Measurements from ENCODE around the gene TBX21. TPM values are rescaled to one million over a fixed set of nuclear protein-coding genes. Genes with fewer than 3 reads are reported as not detected.

The TBX21 gene
- total and polyA plus RNA-seq, 10 of the 15 experiments (the other 5 are each of a cell fraction or from before 2014, with no cell fraction given), result 0.63 to 9.6 (median 5.0) TPM

DNA sequence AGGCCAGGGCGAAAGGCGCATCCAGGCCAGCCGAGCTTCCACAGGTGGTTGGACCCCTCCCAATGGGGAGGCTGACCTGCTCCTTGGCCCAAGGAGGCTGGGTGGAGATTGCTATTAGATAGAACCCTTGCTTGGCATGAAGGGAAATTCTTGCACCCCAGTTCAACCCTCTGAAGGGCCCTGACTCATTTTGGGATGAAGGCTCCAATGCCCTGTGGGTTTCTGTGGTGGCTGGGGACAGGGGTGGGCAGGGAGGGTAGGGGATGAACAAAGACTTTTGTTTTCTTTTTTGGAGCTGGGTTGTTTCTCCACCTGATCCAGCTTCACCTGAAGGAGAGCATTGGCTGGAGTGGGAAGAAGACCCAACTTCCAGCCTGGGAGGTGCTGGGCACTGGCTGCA lies 16.7 kb upstream of the TBX21 start:
- H3K4me1 ChIP-seq (ENCODE audit: control insufficient read depth, insufficient read depth, low read length), result peaks cover 83% of the 10 kb centered on the region
- SMC1A ChIA-PET (ENCODE audit: uncharacterized antibody, unreplicated experiment), result interaction anchor here (0.6 to 5.9 kb wide), 9 partner anchors 9 to 485 kb away, joined by 3 to 56 read pairs (median 10); partner anchors contain the start of gene TBX21
- no peaks in the 10 kb centered on the region for H3K36me3 ChIP-seq (ENCODE audit: control insufficient read depth in 2 of 2, insufficient read depth in 2 of 2, low read length in 1 of 2)
- no peaks in the 10 kb centered on the region for H3K9me3 ChIP-seq (replicated peaks; ENCODE audit: control insufficient read depth, insufficient read depth, low read length)
- no peak overlapping the region for H3K4me3 ChIP-seq
- ATAC-seq (peak; percentile 23), FAIRE-seq (no peak), DNase-seq (ENCODE audit: low read depth, low spot score) (no peak)
- H4K20me1 ChIP-seq (ENCODE audit: control insufficient read depth, insufficient read depth), result no peaks in the 10 kb centered on the region; the same call in 1 of the 2 replicates
- H2AFZ ChIP-seq (ENCODE audit: control insufficient read depth, low read depth, low read length), result no peak overlapping the region
- TF ChIP-seq IRF4 (IDR thresholded peaks at IDR 0.05; ENCODE audit: low read depth, low read length) (0 out of 2 replicates have a peak, but pooled peaks have one; percentile 11), MTA2 (IDR thresholded peaks at IDR 0.05; ENCODE audit: low read depth) (no peak), EED (IDR thresholded peaks at IDR 0.05; ENCODE audit: low read depth) (peak; percentile 10; the same call in 1 of the 2 replicates), SPI1 (IDR thresholded peaks at IDR 0.05; ENCODE audit: borderline replicate concordance, insufficient read depth, low read depth, low read length) (no peak), CREM (IDR thresholded peaks at IDR 0.05; ENCODE audit: low read depth) (no peak), JUND (IDR thresholded peaks at IDR 0.05; ENCODE audit: low read depth, low read length) (no peak), HDAC2 (IDR thresholded peaks at IDR 0.05) (no peak), SREBF2 (IDR thresholded peaks at IDR 0.05; ENCODE audit: low read length) (no peak), ZNF24 (IDR thresholded peaks at IDR 0.05) (no peak), NFIC (IDR thresholded peaks at IDR 0.05; ENCODE audit: low read depth, low read length) (no peak), NR2F1 (conservative IDR thresholded peaks at IDR 0.05) (peak; percentile 11; the same call in 1 of the 2 replicates), FOXM1 (IDR thresholded peaks at IDR 0.05; ENCODE audit: low read depth, low read length) (no peak), RUNX3 (IDR thresholded peaks at IDR 0.05; ENCODE audit: low read length) (peak; percentile 69), PAX8 (IDR thresholded peaks at IDR 0.05) (no peak)
- TF ChIP-seq, protein P1, sequence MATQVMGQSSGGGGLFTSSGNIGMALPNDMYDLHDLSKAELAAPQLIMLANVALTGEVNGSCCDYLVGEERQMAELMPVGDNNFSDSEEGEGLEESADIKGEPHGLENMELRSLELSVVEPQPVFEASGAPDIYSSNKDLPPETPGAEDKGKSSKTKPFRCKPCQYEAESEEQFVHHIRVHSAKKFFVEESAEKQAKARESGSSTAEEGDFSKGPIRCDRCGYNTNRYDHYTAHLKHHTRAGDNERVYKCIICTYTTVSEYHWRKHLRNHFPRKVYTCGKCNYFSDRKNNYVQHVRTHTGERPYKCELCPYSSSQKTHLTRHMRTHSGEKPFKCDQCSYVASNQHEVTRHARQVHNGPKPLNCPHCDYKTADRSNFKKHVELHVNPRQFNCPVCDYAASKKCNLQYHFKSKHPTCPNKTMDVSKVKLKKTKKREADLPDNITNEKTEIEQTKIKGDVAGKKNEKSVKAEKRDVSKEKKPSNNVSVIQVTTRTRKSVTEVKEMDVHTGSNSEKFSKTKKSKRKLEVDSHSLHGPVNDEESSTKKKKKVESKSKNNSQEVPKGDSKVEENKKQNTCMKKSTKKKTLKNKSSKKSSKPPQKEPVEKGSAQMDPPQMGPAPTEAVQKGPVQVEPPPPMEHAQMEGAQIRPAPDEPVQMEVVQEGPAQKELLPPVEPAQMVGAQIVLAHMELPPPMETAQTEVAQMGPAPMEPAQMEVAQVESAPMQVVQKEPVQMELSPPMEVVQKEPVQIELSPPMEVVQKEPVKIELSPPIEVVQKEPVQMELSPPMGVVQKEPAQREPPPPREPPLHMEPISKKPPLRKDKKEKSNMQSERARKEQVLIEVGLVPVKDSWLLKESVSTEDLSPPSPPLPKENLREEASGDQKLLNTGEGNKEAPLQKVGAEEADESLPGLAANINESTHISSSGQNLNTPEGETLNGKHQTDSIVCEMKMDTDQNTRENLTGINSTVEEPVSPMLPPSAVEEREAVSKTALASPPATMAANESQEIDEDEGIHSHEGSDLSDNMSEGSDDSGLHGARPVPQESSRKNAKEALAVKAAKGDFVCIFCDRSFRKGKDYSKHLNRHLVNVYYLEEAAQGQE (IDR thresholded peaks at IDR 0.05; ENCODE audit: low read depth, low read length), result no peak
- intact Hi-C loops (cut with micrococcal nuclease; ENCODE audit: unreplicated experiment), result no loop called here
- WGBS (ENCODE audit: insufficient coverage, insufficient replicate concordance, low lambda C conversion rate, missing lambda C conversion rate), result 46% methylated on average over 3 of the region's 3 CpGs
- no peaks in the 10 kb centered on the region; a peak in 2 of 4 replicates for H3K27me3 ChIP-seq (replicated peaks in 1 of 2; ENCODE audit: control insufficient read depth in 2 of 2, insufficient read depth in 2 of 2, low read length in 1 of 2)
- H3K27ac ChIP-seq (ENCODE audit: control insufficient read depth, insufficient read depth), result no peak overlapping the region
- H3K79me2 ChIP-seq (ENCODE audit: control insufficient read depth, insufficient read depth, low read length), result no peaks in the 10 kb centered on the region
- RAD21 ChIA-PET (ENCODE audit: unreplicated experiment), result interaction anchor here (0.6 to 8.3 kb wide), 9 partner anchors 9 to 126 kb away, joined by 3 to 142 read pairs (median 6); partner anchors contain the start of genes TBKBP1 and TBX21
- no peak overlapping the region; the same call in 1 of the 2 replicates for H3K9ac ChIP-seq (ENCODE audit: control insufficient read depth, insufficient read depth, low read length)
- CTCF ChIA-PET, result interaction anchor here (1.2 to 9.0 kb wide), 8 partner anchors 13 to 31 kb away, joined by 3 to 229 read pairs (median 10); partner anchors contain the start of gene TBX21
- peak overlapping the region; percentile 68 for H3K4me2 ChIP-seq (ENCODE audit: control insufficient read depth, insufficient read depth)
- in situ Hi-C loops (cut with MboI), result no loop called here
- no TSS peak for BruUV-seq (replicated peaks)
- POLR2A ChIA-PET, result interaction anchor here (0.6 to 7.3 kb wide), 5 partner anchors 10 to 400 kb away, joined by 3 to 76 read pairs (median 4); partner anchors contain the start of gene TBX21

All from GM12878 (cell line).